GM19240 (cell line): ENCODE measurements around the gene OSGIN1.

ENCODE experiments used
- DNase-seq: peaks from one replicate; pipeline ENCODE4 v3.0.0; 2011; ENCODE audit warnings: low spot score; ENCODE audit not compliant: insufficient read length

Gene OSGIN1

GRCh38 chr16:83926726-83927397 is 26.2 kb upstream of the OSGIN1 start:
- DNase-seq: peak; percentile 79

GRCh38 chr16:83928341-83929055 is 24.5 kb upstream of the OSGIN1 start:
- DNase-seq: no peak

- DNase-seq: no peak
These were observed 23.1 kb upstream of the OSGIN1 start for GRCh38 chr16:83929811-83930555.

DNA sequence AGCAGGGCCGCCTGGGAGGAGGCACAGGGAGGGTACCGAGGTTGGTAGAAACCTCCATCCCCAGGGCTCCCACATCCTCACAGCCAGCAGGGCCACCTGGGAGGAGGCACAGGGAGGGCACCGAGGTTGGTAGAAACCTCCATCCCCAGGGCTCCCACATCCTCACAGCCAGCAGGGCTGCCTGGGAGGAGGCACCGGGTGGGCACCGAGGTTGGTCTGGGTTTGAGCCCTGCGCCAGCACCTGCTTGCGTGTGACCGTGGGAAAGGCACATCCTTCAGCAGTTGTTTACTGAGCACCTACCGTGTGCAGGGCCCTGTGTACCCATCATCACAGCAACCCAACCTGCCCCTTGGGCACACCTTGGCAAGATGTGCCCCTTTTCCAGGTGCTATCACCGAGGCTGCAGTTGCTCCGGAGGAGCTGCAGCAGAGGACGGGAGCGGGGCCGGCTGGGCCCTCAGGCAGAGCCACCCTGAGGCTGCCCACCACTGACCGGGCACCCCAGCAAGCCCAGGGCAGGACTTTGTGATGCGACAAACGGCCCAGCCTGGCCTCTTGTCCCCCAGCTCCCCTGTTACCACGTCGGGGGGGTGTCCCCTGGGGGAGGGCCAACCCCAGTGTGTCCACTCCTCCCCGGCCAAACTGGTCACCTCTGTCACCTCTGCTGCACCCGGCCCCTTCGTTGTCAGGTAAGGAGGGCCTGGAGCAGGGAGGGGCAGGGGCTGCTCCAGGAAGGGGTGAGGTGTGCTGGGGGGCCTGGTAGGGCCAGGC is 22.1 kb upstream of the OSGIN1 start:
- DNase-seq: no peak

GRCh38 chr16:83931556-83931955 is 21.5 kb upstream of the OSGIN1 start:
- no peak for DNase-seq

DNA sequence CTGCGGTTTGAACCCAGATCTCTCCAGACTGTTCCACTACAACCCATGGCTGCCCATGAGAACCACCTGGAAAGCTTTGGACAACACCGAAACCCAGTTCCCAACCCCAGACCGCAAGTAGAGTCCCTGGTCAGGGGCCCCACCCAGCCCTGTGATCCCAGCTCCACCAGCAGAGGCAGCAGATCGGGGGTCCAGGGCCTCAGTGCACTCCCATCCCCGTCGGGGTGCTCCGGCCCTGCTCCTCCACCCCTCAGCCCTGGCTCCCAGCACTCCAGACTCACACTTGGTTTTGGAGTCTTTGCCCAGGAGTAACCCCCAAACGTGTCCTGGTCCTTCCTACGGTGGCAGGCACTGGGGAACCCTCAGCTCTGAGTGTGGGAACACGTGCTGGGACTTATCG is 20.7 kb upstream of the OSGIN1 start:
- no peak for DNase-seq

DNA sequence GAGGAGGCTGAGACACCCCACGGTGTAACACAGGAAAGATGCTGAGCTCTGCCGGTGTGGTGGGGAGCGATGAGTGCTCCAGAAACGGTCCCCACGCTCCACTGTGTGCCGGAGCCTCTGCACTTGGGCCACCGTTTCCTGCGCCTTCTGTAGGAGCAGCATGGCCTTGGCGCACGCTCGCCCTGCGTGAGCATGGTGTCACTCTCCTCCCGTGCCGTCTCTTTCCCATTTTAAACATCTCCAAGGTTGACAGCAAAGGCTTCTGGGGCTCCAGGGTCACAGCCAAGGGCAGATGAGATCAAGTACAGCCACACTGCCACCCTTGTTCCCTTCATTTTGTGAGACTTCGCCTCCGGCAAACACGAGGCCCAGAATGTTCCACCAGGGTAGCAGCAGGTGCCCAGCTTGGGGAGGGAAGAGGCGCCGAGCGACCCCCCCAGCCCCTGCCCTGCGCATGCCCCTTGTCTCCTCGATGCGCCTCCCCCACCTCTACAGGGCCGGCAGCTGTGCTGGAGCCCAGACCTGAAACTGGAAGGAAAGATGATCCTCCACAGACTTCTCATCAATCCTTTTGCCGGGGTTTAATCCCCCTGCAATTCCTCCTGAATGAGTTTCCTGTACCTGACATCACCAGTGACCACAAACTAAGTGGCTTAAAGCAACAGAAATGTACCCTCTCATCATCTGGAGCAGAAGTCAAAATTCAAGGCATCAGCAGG is 19.9 kb upstream of the OSGIN1 start:
- DNase-seq: no peak

- no peak for DNase-seq
These were observed 19.0 kb upstream of the OSGIN1 start for GRCh38 chr16:83933885-83934683.

- no peak for DNase-seq
These were observed 18.4 kb upstream of the OSGIN1 start for GRCh38 chr16:83934684-83934977.

- no peak for DNase-seq
These were observed 17.8 kb upstream of the OSGIN1 start for GRCh38 chr16:83935005-83935857.

DNA sequence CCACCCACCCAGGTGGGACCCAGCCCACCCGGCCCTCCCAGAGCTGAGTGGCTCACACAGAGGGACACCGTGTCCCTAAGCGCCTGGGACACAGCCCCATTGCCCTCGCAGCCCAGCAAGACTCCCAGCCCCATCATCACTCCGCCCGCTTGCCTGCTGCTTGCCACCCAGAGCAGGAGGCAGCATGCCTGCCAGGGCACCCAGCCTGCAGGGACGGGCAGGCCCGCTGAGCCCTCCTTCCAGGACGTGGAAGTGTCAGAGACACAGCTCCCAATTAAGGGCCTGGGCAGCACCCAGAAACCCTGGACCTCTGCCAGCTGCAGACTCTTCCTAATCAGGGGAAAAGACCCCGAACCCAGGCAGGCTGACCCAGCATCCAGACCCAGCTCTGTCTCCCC is 17.2 kb upstream of the OSGIN1 start:
- DNase-seq: no peak

DNA sequence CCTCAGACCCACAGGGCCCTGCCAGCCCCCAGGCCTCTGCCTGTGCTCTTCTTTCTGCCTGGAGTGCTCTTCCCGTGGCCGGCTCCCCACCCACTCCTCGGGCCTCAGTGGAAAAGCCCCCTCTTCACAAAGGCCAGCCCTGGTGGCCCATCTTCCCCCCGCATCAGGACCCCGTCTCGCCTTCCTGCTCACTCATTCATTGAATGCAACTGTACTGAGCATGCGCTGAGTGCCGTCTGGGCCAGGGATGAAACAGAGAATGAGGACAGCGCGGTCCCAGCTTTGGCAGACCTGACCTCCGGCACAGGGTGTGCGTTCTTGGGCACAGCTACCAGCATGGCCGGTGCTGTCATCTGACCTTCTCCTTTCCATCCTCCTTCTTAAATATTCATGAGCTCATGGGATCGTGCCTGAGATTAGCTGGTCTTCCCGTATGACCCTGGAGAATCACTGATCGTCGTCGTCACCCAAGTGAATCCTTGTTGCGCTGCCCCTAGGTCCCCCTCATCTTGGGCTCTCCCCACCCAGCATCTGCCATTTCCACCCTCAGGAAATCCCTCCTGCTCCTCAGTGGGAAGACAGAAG is 16.4 kb upstream of the OSGIN1 start:
- no peak for DNase-seq

- no peak for DNase-seq
These were observed 15.8 kb upstream of the OSGIN1 start for GRCh38 chr16:83937267-83937666.

- no peak for DNase-seq
These were observed 14.8 kb upstream of the OSGIN1 start for GRCh38 chr16:83937922-83938885.

GRCh38 chr16:83939266-83939855 is 13.7 kb upstream of the OSGIN1 start:
- no peak for DNase-seq

DNA sequence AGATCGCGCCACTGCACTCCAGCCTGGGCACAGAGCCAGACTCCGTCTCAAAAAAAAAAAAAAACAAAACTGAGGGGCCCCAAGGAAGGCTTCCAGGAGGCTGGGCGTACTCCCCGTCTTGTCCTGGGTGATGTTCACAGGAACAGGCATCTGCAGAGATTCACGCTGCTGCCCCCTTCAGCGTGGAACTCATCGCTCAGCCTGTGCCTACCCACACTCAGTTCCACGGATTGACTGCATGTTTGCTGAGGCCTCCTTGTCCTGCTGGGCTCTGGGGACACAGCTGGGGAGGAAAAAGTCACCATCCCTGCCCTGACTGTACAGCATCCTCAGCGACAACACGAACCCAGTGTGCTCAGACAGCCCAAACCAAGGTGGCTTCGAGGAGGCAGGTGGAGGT is 12.9 kb upstream of the OSGIN1 start:
- no peak for DNase-seq

GRCh38 chr16:83940630-83941378 is 12.2 kb upstream of the OSGIN1 start:
- DNase-seq: no peak
